H9 (cell line): Measurements from ENCODE around the gene CYP2D6. TPM values are rescaled to one million over a fixed set of nuclear protein-coding genes. Genes with fewer than 3 reads are reported as not detected.

Source experiments
- DNase-seq: peaks from one replicate; pipeline ENCODE4 v3.0.0-alpha.2; 2017
- H2AFZ ChIP-seq: one replicate; pipeline ENCODE4 v1.6.1; 2013; ENCODE audit warnings: mild to moderate bottlenecking, low read length, control low read depth, moderate library complexity
- H2AK5ac ChIP-seq: 2 replicates; pipeline ENCODE4 v1.6.1; 2013; ENCODE audit warnings: low read length, control low read depth, mixed read lengths; ENCODE audit not compliant: insufficient read length
- H2BK120ac ChIP-seq: one replicate; pipeline ENCODE4 v1.6.1; 2013; ENCODE audit warnings: low read depth, mild to moderate bottlenecking, low read length, control low read depth, inconsistent platforms; ENCODE audit not compliant: poor library complexity, severe bottlenecking
- H2BK12ac ChIP-seq: 2 replicates; pipeline ENCODE4 v1.6.1; 2013; ENCODE audit warnings: low read length, control low read depth, mixed read lengths, low read depth; ENCODE audit not compliant: insufficient read length
- H2BK15ac ChIP-seq: 2 replicates; pipeline ENCODE4 v1.6.1; 2013; ENCODE audit warnings: low read depth, low read length, control low read depth
- H2BK20ac ChIP-seq: one replicate; pipeline ENCODE4 v1.6.1; 2013; ENCODE audit warnings: low read depth, mild to moderate bottlenecking, low read length, control low read depth, inconsistent platforms; ENCODE audit not compliant: poor library complexity, severe bottlenecking
- H2BK5ac ChIP-seq: 2 replicates; pipeline ENCODE4 v1.6.1; 2013; ENCODE audit warnings: low read length, control low read depth, mixed read lengths; ENCODE audit not compliant: insufficient read length
- H3K14ac ChIP-seq: 2 replicates; pipeline ENCODE4 v1.6.1; 2013; ENCODE audit warnings: low read length, control low read depth; ENCODE audit not compliant: insufficient read depth
- H3K18ac ChIP-seq: 2 replicates; pipeline ENCODE4 v1.6.1; 2013; ENCODE audit warnings: low read depth, mild to moderate bottlenecking, mixed read lengths, low read length, control low read depth; ENCODE audit not compliant: insufficient read length
- H3K23ac ChIP-seq: 2 replicates; pipeline ENCODE4 v1.6.1; 2013; ENCODE audit warnings: low read length, control low read depth, mixed read lengths, low read depth; ENCODE audit not compliant: insufficient read length
- H3K23me2 ChIP-seq: 2 replicates; pipeline ENCODE4 v1.6.1; 2013; ENCODE audit warnings: low read depth, mild to moderate bottlenecking, mixed read lengths, low read length, control low read depth; ENCODE audit not compliant: insufficient read length, poor library complexity, severe bottlenecking
- H3K27ac ChIP-seq: 2 replicates; pipeline ENCODE4 v1.5.1; 2013; ENCODE audit warnings: low read length, control low read depth, mixed read lengths, low read depth; ENCODE audit not compliant: insufficient read length
- H3K27me3 ChIP-seq: 2 replicates; pipeline ENCODE4 v1.6.1; 2013; ENCODE audit warnings: low read length, control low read depth, inconsistent platforms; ENCODE audit not compliant: insufficient read depth
- H3K4ac ChIP-seq: 2 replicates; pipeline ENCODE4 v1.6.1; 2013; ENCODE audit warnings: low read depth, mild to moderate bottlenecking, control low read depth, inconsistent platforms, low read length, moderate library complexity
- H3K4me1 ChIP-seq: 2 replicates; pipeline ENCODE4 v1.6.1; 2013; ENCODE audit warnings: low read length, control low read depth, inconsistent platforms; ENCODE audit not compliant: insufficient read depth
- H3K4me2 ChIP-seq: 2 replicates; pipeline ENCODE4 v1.6.1; 2013; ENCODE audit warnings: low read length, control low read depth, mixed read lengths; ENCODE audit not compliant: insufficient read length, insufficient read depth
- H3K56ac ChIP-seq: 2 replicates; pipeline ENCODE4 v1.6.1; 2013; ENCODE audit warnings: low read depth, mild to moderate bottlenecking, mixed read lengths, low read length, control low read depth; ENCODE audit not compliant: insufficient read length
- H3K79me1 ChIP-seq: 2 replicates; pipeline ENCODE4 v1.6.1; 2013; ENCODE audit warnings: low read depth, mild to moderate bottlenecking, moderate library complexity, low read length, control low read depth, inconsistent platforms; ENCODE audit not compliant: insufficient read depth, poor library complexity, severe bottlenecking
- H3K79me2 ChIP-seq: 2 replicates; pipeline ENCODE4 v1.6.1; 2013; ENCODE audit warnings: low read length, control low read depth, inconsistent platforms; ENCODE audit not compliant: insufficient read depth
- H3K9ac ChIP-seq: 2 replicates; pipeline ENCODE4 v1.6.1; 2013; ENCODE audit warnings: low read length, control low read depth, mixed read lengths; ENCODE audit not compliant: insufficient read length; ENCODE audit errors: extremely low read depth
- H3K9me3 ChIP-seq: one replicate; pipeline ENCODE4 v1.6.1; 2013; ENCODE audit warnings: low read depth, low read length, inconsistent platforms; ENCODE audit not compliant: control insufficient read depth
- H3T11ph ChIP-seq: one replicate; pipeline ENCODE4 v1.6.1; 2013; ENCODE audit warnings: mild to moderate bottlenecking, low read length, control low read depth, inconsistent platforms
- H4K20me1 ChIP-seq: one replicate; pipeline ENCODE4 v1.6.1; 2013; ENCODE audit not compliant: control insufficient read depth, insufficient read length, insufficient read depth
- H4K5ac ChIP-seq: 2 replicates; pipeline ENCODE4 v1.6.1; 2013; ENCODE audit warnings: low read depth, mild to moderate bottlenecking, mixed read lengths, low read length, control low read depth; ENCODE audit not compliant: insufficient read length
- H4K8ac ChIP-seq: replicated peaks from 2 replicates; pipeline ENCODE4 v1.6.1; 2013; ENCODE audit warnings: low read length, control low read depth, mixed read lengths, low read depth; ENCODE audit not compliant: insufficient read length
- H4K91ac ChIP-seq: 2 replicates; pipeline ENCODE4 v1.6.1; 2013; ENCODE audit warnings: low read depth, mild to moderate bottlenecking, moderate library complexity, mixed read lengths, low read length, control low read depth; ENCODE audit not compliant: insufficient read length
- H3K27ac Mint-ChIP-seq, 3 experiments: 2 replicates in 2 of 3; 3 replicates in 1 of 3; pipeline ENCODE4 v1.8.0; 2020 to 2021; ENCODE audit warnings: mixed read lengths in 3 of 3, mild to moderate bottlenecking in 1 of 3, moderate library complexity in 1 of 3
- H3K27me3 Mint-ChIP-seq: 2 replicates; pipeline ENCODE4 v1.8.0; 2021; ENCODE audit warnings: low read depth, mild to moderate bottlenecking, moderate library complexity, mixed read lengths
- H3K36me3 Mint-ChIP-seq, 3 experiments: 2 replicates in 2 of 3; 3 replicates in 1 of 3; pipeline ENCODE4 v1.8.0; 2020 to 2021; ENCODE audit warnings: low read depth in 3 of 3, mixed read lengths in 3 of 3; ENCODE audit not compliant: insufficient read depth in 1 of 3
- H3K4me1 Mint-ChIP-seq, 2 experiments: 2 replicates each; pipeline ENCODE4 v1.8.0; 2020; ENCODE audit warnings: mixed read lengths in 2 of 2
- H3K4me3 Mint-ChIP-seq, 2 experiments: 2 replicates in 1 of 2; 3 replicates in 1 of 2; pipeline ENCODE4 v1.8.0; 2020 to 2021; ENCODE audit warnings: mild to moderate bottlenecking in 2 of 2, mixed read lengths in 2 of 2, moderate library complexity in 1 of 2
- H3K9me3 Mint-ChIP-seq, 2 experiments: 2 replicates in 1 of 2; 3 replicates in 1 of 2; pipeline ENCODE4 v1.8.0; 2020; ENCODE audit warnings: mild to moderate bottlenecking in 2 of 2, mixed read lengths in 2 of 2, moderate library complexity in 1 of 2
- CTCF ChIP-seq: fragments of 200-600 bp; sonication (generic); conservative IDR thresholded peaks from 3 replicates; pipeline ENCODE4 v1.8.0; 2021; ENCODE audit warnings: antibody characterized with exemption, mild to moderate bottlenecking
- WGBS: extraction: QIAGEN DNeasy Blood & Tissue Kit; methylation state at CpG from one replicate; pipeline ENCODE4 v1.1.7; 2013; ENCODE audit warnings: missing lambda C conversion rate, low lambda C conversion rate, mixed read lengths; ENCODE audit not compliant: insufficient read length; ENCODE audit errors: extremely low coverage; 5-methylcytosine and 5-hydroxymethylcytosine counted together
- total RNA-seq: library from RNA; stranded (reverse); gene quantifications from 2 replicates; pipeline ENCODE4 v1.2.1, GENCODE V29; 2021

CYP2D6 gene
- total RNA-seq, 1 experiment from 2014 or later: 2.3 TPM

GRCh38 chr22:42091455-42091782 is 39.2 kb downstream of the CYP2D6 start:
- Mint-ChIP-seq H3K4me3 (peak overlapping the region; percentile 95 to 96), H3K27ac (no peak overlapping the region)
- H3K9me3 ChIP-seq: no peaks in the 10 kb centered on the region

More at GRCh38 chr22:42091455-42091782, 39.2 kb downstream of the CYP2D6 start:
- Histone ChIP-seq H3K14ac (no peak overlapping the region), H4K8ac (no peak overlapping the region), H3K27me3 (no peaks in the 10 kb centered on the region), H3K4me2 (peak overlapping the region; percentile 68), H3K79me2 (no peaks in the 10 kb centered on the region; the same call in 1 of the 2 replicates), H3K18ac (no peak overlapping the region), H3K27ac (no peak overlapping the region), H3K23me2 (peaks cover 6% of the 10 kb centered on the region), H3K79me1 (peaks cover 3% of the 10 kb centered on the region), H3K23ac (no peak overlapping the region), H3K4me1 (no peaks in the 10 kb centered on the region; the same call in 1 of the 2 replicates), H2BK20ac (no peak overlapping the region), H2BK5ac (no peak overlapping the region), H3K56ac (no peak overlapping the region), H3K4ac (no peak overlapping the region), H4K5ac (no peak overlapping the region), H3K9ac (no peak overlapping the region), H2BK12ac (no peak overlapping the region), H2AK5ac (no peak overlapping the region), H4K91ac (no peak overlapping the region), H3T11ph (no peak overlapping the region), H2AFZ (no peak overlapping the region), H2BK120ac (no peak overlapping the region), H4K20me1 (no peaks in the 10 kb centered on the region), H2BK15ac (no peak overlapping the region)
- DNase-seq: no peak
- H3K4me1 Mint-ChIP-seq: peaks cover 4 to 15% of the 10 kb centered on the region in 2 experiments
- peaks cover 10 to 11% of the 10 kb centered on the region in 2 experiments; a peak in 4 of 5 replicates for H3K9me3 Mint-ChIP-seq
- peaks cover 19% of the 10 kb centered on the region for H3K27me3 Mint-ChIP-seq
- no peak for TF ChIP-seq CTCF
- WGBS: no CpG with 5 or more reads among the region's 7 CpGs
- peaks cover 21 to 25% (median 24%) of the 10 kb centered on the region in 3 experiments for H3K36me3 Mint-ChIP-seq
